GM12878 (cell line): ENCODE measurements around the gene VSIG10. TPM values are rescaled to one million over a fixed set of nuclear protein-coding genes. Genes with fewer than 3 reads are reported as not detected.

Source experiments
- ATAC-seq: fragments of 200-7000 bp; cut with Tn5 transposase; 3 replicates; pipeline ENCODE4 v1.9.1; 2020; ENCODE audit warnings: mild to moderate bottlenecking, moderate library complexity
- BruUV-seq: library from RNA; stranded (reverse); fragments of 400-500 nt; replicated peaks from 2 replicates; lab custom pipeline; 2021; lab: Mats Ljungman, UMichigan
- CTCF ChIA-PET: fragments of 300-600 bp; sonication (Branson Sonifier 250); formaldehyde crosslinking; extraction: SDS; loops from one replicate; lab custom pipeline; 2021; ENCODE audit warnings: inconsistent platforms; lab: Yijun Ruan, JAX
- POLR2A ChIA-PET: fragments of 350-600 bp; formaldehyde crosslinking; extraction: SDS; loops from one replicate; lab custom pipeline; 2021; ENCODE audit warnings: inconsistent platforms; lab: Charles Lee
- RAD21 ChIA-PET: fragments of 300-600 bp; sonication (Branson Sonifier 250); formaldehyde crosslinking; loops from one replicate; lab custom pipeline; 2023; ENCODE audit warnings: antibody characterized with exemption; ENCODE audit not compliant: unreplicated experiment; lab: Charles Lee
- SMC1A ChIA-PET: fragments of 300-600 bp; sonication (Branson Sonifier 250); formaldehyde crosslinking; loops from one replicate; lab custom pipeline; 2023; ENCODE audit not compliant: unreplicated experiment, uncharacterized antibody; lab: Charles Lee
- DNase-seq: peaks from one replicate; pipeline ENCODE4 v3.0.0-alpha.2; 2011; ENCODE audit warnings: low read depth, low spot score
- FAIRE-seq: peaks from 3 replicates; lab custom pipeline; 2011; peaks lifted over from hg19 to GRCh38; lab: Jason Lieb, UNC
- H2AFZ ChIP-seq: 2 replicates; pipeline ENCODE4 v1.6.0; 2011; ENCODE audit warnings: low read depth, low read length, control low read depth; ENCODE audit not compliant: control insufficient read depth
- H3K27ac ChIP-seq: 2 replicates; pipeline ENCODE4 v1.5.1; 2011; ENCODE audit warnings: control low read depth; ENCODE audit not compliant: control insufficient read depth, insufficient read depth
- H3K27me3 ChIP-seq, 2 experiments: replicated peaks in 1 of 2; 2 replicates each; pipeline versions ENCODE4 v1.6.0 to v1.6.1; 2011; ENCODE audit warnings: low read length in 1 of 2; ENCODE audit not compliant: control insufficient read depth in 2 of 2, insufficient read depth in 2 of 2
- H3K36me3 ChIP-seq, 2 experiments: 2 replicates each; pipeline ENCODE4 v1.5.1; 2011; ENCODE audit warnings: low read length in 1 of 2; ENCODE audit not compliant: control insufficient read depth in 2 of 2, insufficient read depth in 2 of 2
- H3K4me1 ChIP-seq: 2 replicates; pipeline ENCODE4 v1.6.1; 2011; ENCODE audit warnings: mild to moderate bottlenecking, low read length, moderate library complexity, mixed read lengths; ENCODE audit not compliant: control insufficient read depth, insufficient read depth
- H3K4me2 ChIP-seq: 2 replicates; pipeline ENCODE4 v1.6.0; 2011; ENCODE audit warnings: control low read depth; ENCODE audit not compliant: control insufficient read depth, insufficient read depth
- H3K4me3 ChIP-seq: fragments of 200-600 bp; sonication (generic); 2 replicates; pipeline ENCODE4 v1.5.1; 2016
- H3K79me2 ChIP-seq: 2 replicates; pipeline ENCODE4 v1.6.0; 2011; ENCODE audit warnings: low read length; ENCODE audit not compliant: control insufficient read depth, insufficient read depth
- H3K9ac ChIP-seq: 2 replicates; pipeline ENCODE4 v1.8.0; 2011; ENCODE audit warnings: low read length, control low read depth, mixed read lengths; ENCODE audit not compliant: control insufficient read depth, insufficient read depth
- H3K9me3 ChIP-seq: replicated peaks from 3 replicates; pipeline ENCODE4 v1.5.1; 2011; ENCODE audit warnings: mild to moderate bottlenecking, low read length; ENCODE audit not compliant: control insufficient read depth, insufficient read depth
- H4K20me1 ChIP-seq: 2 replicates; pipeline ENCODE4 v1.6.0; 2011; ENCODE audit not compliant: control insufficient read depth, insufficient read depth
- CEBPB ChIP-seq, 2 experiments: fragments of 150-350 bp in 1 of 2; IDR thresholded peaks; 2 replicates each; pipeline ENCODE4 v1.6.1; 2012 to 2014; ENCODE audit warnings: low read depth in 2 of 2, low read length in 2 of 2, borderline replicate concordance in 1 of 2, inconsistent platforms in 1 of 2
- EED ChIP-seq: sonication (generic); IDR thresholded peaks from 2 replicates; pipeline ENCODE4 v1.6.1; 2016; ENCODE audit warnings: antibody characterized with exemption, low read depth
- FOXM1 ChIP-seq: IDR thresholded peaks from 2 replicates; pipeline ENCODE4 v1.6.1; 2012; ENCODE audit warnings: low read depth, mild to moderate bottlenecking, inconsistent platforms, low read length, moderate library complexity
- IKZF1 ChIP-seq: fragments of 450-650 bp; conservative IDR thresholded peaks from 2 replicates; pipeline ENCODE4 v1.6.1; 2017; ENCODE audit warnings: antibody characterized with exemption, mild to moderate bottlenecking
- KLF5 ChIP-seq: fragments of 450-650 bp; IDR thresholded peaks from 2 replicates; pipeline ENCODE4 v1.6.1; 2014; ENCODE audit warnings: mild to moderate bottlenecking; ENCODE audit not compliant: partially characterized antibody
- NBN ChIP-seq: fragments of 450-650 bp; IDR thresholded peaks from 2 replicates; pipeline ENCODE4 v1.6.1; 2016
- RFX5 ChIP-seq: IDR thresholded peaks from 2 replicates; pipeline ENCODE4 v1.6.1; 2011; ENCODE audit warnings: low read depth, low read length, improper control_type of control experiment
- SIN3A ChIP-seq: IDR thresholded peaks from 2 replicates; pipeline ENCODE4 v1.6.1; 2012; ENCODE audit warnings: low read depth, low read length, improper control_type of control experiment
- SMAD5 ChIP-seq: IDR thresholded peaks from 2 replicates; pipeline ENCODE4 v1.6.1; 2016; ENCODE audit warnings: antibody characterized with exemption, low read depth
- STAT1 ChIP-seq: fragments of 450-650 bp; conservative IDR thresholded peaks from 2 replicates; pipeline ENCODE4 v1.6.1; 2014; ENCODE audit warnings: antibody characterized with exemption, mild to moderate bottlenecking
- STAT3 ChIP-seq: IDR thresholded peaks from 2 replicates; pipeline ENCODE4 v1.6.1; 2011; ENCODE audit warnings: low read depth, low read length, improper control_type of control experiment
- TCF3 ChIP-seq: IDR thresholded peaks from 2 replicates; pipeline ENCODE4 v1.6.1; 2012; ENCODE audit warnings: low read depth, mild to moderate bottlenecking, low read length, borderline replicate concordance; ENCODE audit not compliant: insufficient read depth
- ZZZ3 ChIP-seq: IDR thresholded peaks from 2 replicates; pipeline ENCODE4 v1.6.1; 2011; ENCODE audit warnings: low read depth; ENCODE audit not compliant: control insufficient read depth, insufficient read length
- WGBS: methylation state at CpG from one replicate; pipeline ENCODE4 v1.1.6; 2016; ENCODE audit warnings: low lambda C conversion rate; ENCODE audit not compliant: insufficient replicate concordance, insufficient coverage; ENCODE audit errors: missing lambda C conversion rate; 5-methylcytosine and 5-hydroxymethylcytosine counted together
- in situ Hi-C: fragments of 300-500 bp; cut with MboI; formaldehyde crosslinking; loops from 9 replicates; pipeline ENCODE4 v1.14.3; 2018; ENCODE audit warnings: mixed read lengths
- intact Hi-C: fragments of 100-400 bp; cut with micrococcal nuclease; formaldehyde crosslinking; loops from one replicate; pipeline ENCODE4 v1.14.2; 2022; ENCODE audit not compliant: unreplicated experiment
- polyA plus RNA-seq, 11 experiments: library from polyadenylated mRNA; depleted of rRNA in 4 of 11; unstranded in 6 of 11; stranded (reverse) in 5 of 11; fragments of >200 nt; fragmentation: Nextera tagmentation in 4 of 11; fragmentation: Illumina TruSeq in 1 of 11; extraction: Ambion mirVana in 4 of 11; extraction: Trizol in 1 of 11; gene quantifications; 1 replicate in 1 of 11; 2 replicates in 10 of 11; pipeline versions ENCODE4 v1.2.1 to v1.2.3, GENCODE V29; 2011 to 2016; ENCODE audit warnings: inconsistent platforms in 2 of 11, missing spikeins in 2 of 11, low read depth in 1 of 11
- total RNA-seq, 4 experiments: library from RNA; depleted of rRNA in 3 of 4; stranded (reverse); fragments of >200 nt in 3 of 4; fragmentation: Illumina TruSeq in 1 of 4; extraction: Trizol in 1 of 4; gene quantifications; 2 replicates each; pipeline versions ENCODE4 v1.2.1 to v1.2.3, GENCODE V29; 2013 to 2021
- TF ChIP-seq, protein P1 (sequence below): fragments of 450-650 bp; IDR thresholded peaks from 2 replicates; pipeline ENCODE4 v1.6.1; 2017; ENCODE audit warnings: mild to moderate bottlenecking

The VSIG10 gene
- total and polyA plus RNA-seq, 10 of the 15 experiments (the other 5 are each of a cell fraction or from before 2014, with no cell fraction given): 3.4 to 10.2 (median 5.8) TPM

DNA sequence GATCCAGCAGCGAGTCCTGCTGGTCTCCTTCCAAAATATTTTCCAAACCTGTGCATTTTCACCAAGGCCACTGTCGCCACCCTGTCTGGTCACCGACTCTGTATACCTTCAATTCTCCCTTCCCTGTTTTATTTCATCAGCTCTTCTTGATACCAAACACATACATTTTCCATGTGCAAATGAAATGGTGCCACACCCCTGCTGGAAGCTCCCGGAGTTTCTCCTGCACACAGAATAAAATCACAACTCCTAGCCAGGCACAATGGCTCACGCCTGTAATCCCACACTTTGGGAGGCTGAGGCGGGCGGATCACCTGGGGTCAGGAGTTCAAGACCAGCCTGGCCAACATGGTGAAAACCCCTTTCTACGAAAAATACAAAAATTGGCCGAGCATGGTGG is 14.0 kb downstream of the VSIG10 start:
- 71% methylated on average over 9 of the region's 9 CpGs for WGBS
- no peak for FAIRE-seq
- no TSS peak for BruUV-seq
- Histone ChIP-seq H2AFZ (no peak overlapping the region), H3K4me1 (no peaks in the 10 kb centered on the region), H3K27me3 (no peaks in the 10 kb centered on the region)
- CTCF ChIA-PET: interaction anchor here (1.3 kb wide), 1 partner anchor 32 kb away, joined by 3 read pairs; no protein-coding TSS in a partner anchor
- no peak for TF ChIP-seq IKZF1
- TF ChIP-seq, all 136 proteins: peak for 0
- SMC1A ChIA-PET: no interaction called here
- Histone ChIP-seq H3K4me3 (no peak overlapping the region), H4K20me1 (no peaks in the 10 kb centered on the region), H3K27ac (no peak overlapping the region), H3K9me3 (no peaks in the 10 kb centered on the region), H3K9ac (no peak overlapping the region), H3K79me2 (no peaks in the 10 kb centered on the region), H3K36me3 (no peaks in the 10 kb centered on the region), H3K4me2 (no peak overlapping the region)
- POLR2A ChIA-PET: no interaction called here
- no peak for ATAC-seq
- RAD21 ChIA-PET: no interaction called here
- in situ Hi-C loops: no loop called here
- DNase-seq: no peak
- intact Hi-C loops: no loop called here

DNA sequence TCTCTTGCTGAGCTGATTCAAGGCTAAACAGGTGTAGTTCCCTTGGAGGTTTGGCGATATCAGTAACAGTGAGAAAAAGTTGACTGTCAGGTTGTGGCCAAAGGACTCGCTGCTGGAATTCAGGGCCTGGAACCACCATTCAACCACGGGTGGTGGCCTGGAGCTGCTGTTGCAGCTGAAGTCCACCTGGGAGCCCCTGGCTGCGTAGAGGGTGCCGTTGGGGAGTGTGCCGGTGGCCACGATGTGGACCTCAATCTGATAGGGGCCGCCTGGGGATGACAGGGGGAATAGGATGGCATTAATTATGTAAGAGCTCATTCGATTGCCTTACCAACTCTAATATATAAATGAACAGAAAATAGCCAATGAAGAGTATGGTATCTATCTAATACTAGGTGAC is 21.6 kb downstream of the VSIG10 start:
- ChIA-PET RAD21 (no interaction called here), CTCF (interaction anchor here (0.5 to 1.1 kb wide), 2 partner anchors 39 to 99 kb away, joined by 3 read pairs; no protein-coding TSS in a partner anchor), POLR2A (interaction anchor here (0.6 kb wide), 1 partner anchor 12 kb away, joined by 3 read pairs; no protein-coding TSS in a partner anchor), SMC1A (no interaction called here)
- no peak overlapping the region for H3K27ac ChIP-seq
- no peaks in the 10 kb centered on the region for H3K9me3 ChIP-seq
- TF ChIP-seq CEBPB (IDR thresholded peaks at IDR 0.05; ENCODE audit: borderline replicate concordance in 1 of 2, low read depth in 2 of 2, low read length in 2 of 2): no peak
- no peak for TF ChIP-seq TCF3
- TF ChIP-seq SIN3A: no peak
- no peak for TF ChIP-seq ZZZ3
- TF ChIP-seq KLF5: no peak
- TF ChIP-seq EED: no peak
- no peak for TF ChIP-seq FOXM1
- no peak for TF ChIP-seq SMAD5
- no peak for TF ChIP-seq NBN
- TF ChIP-seq, protein P1, sequence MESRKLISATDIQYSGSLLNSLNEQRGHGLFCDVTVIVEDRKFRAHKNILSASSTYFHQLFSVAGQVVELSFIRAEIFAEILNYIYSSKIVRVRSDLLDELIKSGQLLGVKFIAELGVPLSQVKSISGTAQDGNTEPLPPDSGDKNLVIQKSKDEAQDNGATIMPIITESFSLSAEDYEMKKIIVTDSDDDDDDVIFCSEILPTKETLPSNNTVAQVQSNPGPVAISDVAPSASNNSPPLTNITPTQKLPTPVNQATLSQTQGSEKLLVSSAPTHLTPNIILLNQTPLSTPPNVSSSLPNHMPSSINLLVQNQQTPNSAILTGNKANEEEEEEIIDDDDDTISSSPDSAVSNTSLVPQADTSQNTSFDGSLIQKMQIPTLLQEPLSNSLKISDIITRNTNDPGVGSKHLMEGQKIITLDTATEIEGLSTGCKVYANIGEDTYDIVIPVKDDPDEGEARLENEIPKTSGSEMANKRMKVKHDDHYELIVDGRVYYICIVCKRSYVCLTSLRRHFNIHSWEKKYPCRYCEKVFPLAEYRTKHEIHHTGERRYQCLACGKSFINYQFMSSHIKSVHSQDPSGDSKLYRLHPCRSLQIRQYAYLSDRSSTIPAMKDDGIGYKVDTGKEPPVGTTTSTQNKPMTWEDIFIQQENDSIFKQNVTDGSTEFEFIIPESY: no peak
- TF ChIP-seq STAT3: no peak
- TF ChIP-seq STAT1: no peak
- TF ChIP-seq RFX5: no peak
- H3K4me3 ChIP-seq: no peak overlapping the region
- BruUV-seq: no TSS peak
- no peaks in the 10 kb centered on the region for H3K36me3 ChIP-seq
- no peak overlapping the region for H3K9ac ChIP-seq
- in situ Hi-C loops (no loop called here), intact Hi-C loops (no loop called here)
- ATAC-seq: no peak
- H3K79me2 ChIP-seq: no peaks in the 10 kb centered on the region
- 65% methylated on average over 9 of the region's 9 CpGs for WGBS
- H2AFZ ChIP-seq: no peak overlapping the region
- no peaks in the 10 kb centered on the region for H3K27me3 ChIP-seq
- no peaks in the 10 kb centered on the region for H3K4me1 ChIP-seq
- H3K4me2 ChIP-seq: no peak overlapping the region
- H4K20me1 ChIP-seq: no peaks in the 10 kb centered on the region
- DNase-seq: no peak
- no peak for FAIRE-seq
